ENCODE data around the gene RABGGTB. TPM values are rescaled to one million over a fixed set of nuclear protein-coding genes. Genes with fewer than 3 reads are reported as not detected.

RABGGTB gene
- total RNA-seq, 3 donors from 2014 or later: 57.4 to 68.1 (median 66.8) TPM

DNA sequence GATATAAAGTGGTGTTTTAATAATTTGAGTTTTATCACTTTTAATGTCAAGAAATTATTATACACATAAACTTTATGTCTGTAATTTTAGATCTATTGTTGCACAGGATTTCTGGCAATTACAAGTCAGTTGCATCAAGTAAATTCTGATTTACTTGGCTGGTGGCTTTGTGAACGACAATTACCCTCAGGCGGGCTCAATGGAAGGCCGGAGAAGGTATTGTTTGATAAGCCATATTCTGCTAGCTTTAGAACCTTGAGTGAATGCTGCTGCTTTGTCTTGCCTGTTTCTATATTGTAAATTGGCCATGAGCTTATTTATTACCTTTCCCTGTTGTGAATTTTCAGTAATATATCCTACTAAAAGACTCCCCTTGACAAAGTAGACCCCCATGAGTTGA, 6.0 kb downstream of the RABGGTB start:
- DNase-seq (no peak), ATAC-seq (no peak)
- Histone ChIP-seq H3K9me3 (no peaks in the 10 kb centered on the region), H3K4me1 (ENCODE audit: low read depth) (peaks cover 40% of the 10 kb centered on the region), H3K36me3 (ENCODE audit: low read depth) (peaks cover 5% of the 10 kb centered on the region), H3K4me3 (no peak overlapping the region)
- TF ChIP-seq, protein P1, sequence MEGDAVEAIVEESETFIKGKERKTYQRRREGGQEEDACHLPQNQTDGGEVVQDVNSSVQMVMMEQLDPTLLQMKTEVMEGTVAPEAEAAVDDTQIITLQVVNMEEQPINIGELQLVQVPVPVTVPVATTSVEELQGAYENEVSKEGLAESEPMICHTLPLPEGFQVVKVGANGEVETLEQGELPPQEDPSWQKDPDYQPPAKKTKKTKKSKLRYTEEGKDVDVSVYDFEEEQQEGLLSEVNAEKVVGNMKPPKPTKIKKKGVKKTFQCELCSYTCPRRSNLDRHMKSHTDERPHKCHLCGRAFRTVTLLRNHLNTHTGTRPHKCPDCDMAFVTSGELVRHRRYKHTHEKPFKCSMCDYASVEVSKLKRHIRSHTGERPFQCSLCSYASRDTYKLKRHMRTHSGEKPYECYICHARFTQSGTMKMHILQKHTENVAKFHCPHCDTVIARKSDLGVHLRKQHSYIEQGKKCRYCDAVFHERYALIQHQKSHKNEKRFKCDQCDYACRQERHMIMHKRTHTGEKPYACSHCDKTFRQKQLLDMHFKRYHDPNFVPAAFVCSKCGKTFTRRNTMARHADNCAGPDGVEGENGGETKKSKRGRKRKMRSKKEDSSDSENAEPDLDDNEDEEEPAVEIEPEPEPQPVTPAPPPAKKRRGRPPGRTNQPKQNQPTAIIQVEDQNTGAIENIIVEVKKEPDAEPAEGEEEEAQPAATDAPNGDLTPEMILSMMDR (IDR thresholded peaks at IDR 0.05): no peak
- intact Hi-C loops (cut with DNase I, micrococcal nuclease): no loop called here

DNA sequence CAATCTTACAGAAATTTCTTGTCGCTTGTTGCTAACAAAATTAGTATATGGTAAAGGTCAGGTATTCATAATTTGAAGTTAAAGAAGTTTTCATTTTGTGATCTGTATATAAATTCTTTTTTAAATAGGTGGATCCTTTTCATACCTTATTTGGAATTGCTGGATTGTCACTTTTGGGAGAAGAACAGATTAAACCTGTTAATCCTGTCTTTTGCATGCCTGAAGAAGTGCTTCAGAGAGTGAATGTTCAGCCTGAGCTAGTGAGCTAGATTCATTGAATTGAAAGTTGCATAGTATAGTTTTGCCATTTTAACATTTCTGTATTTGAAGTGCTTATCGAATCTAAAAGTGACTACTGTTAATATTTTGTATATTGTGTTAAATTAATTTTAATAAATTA, 8.3 kb downstream of the RABGGTB start:
- peaks cover 21% of the 10 kb centered on the region for H3K4me1 ChIP-seq (ENCODE audit: low read depth)
- H3K36me3 ChIP-seq (ENCODE audit: low read depth): peaks cover 5% of the 10 kb centered on the region
- intact Hi-C loops (cut with DNase I, micrococcal nuclease): no loop called here
- TF ChIP-seq, protein P1 (IDR thresholded peaks at IDR 0.05): no peak
- no peak for DNase-seq
- ATAC-seq: no peak
- H3K4me3 ChIP-seq: no peak overlapping the region
- H3K9me3 ChIP-seq: no peaks in the 10 kb centered on the region

DNA sequence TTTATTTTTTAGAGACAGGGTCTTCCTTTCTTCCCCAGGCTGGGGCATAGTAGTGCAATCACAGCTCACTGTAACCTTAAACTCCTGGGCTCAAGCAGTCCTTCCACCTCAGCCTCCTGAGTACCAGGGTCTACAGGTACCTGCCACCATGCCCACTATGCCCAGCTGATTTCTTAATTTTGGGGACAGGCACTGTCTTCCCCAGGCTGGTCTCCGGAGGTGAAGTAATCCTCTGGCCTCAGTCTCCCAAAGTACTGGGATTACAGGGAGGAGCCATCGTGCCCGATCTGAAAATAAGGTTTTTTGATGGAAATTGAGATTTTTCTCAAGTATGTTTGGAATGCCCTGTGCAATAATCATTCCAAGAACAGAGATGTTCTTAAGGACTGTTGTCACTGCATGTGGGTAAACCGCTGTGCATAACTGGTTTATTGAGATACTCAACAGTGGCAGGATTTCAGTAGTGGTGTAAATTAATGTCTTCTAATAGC, 9.7 kb downstream of the RABGGTB start:
- H3K4me1 ChIP-seq (ENCODE audit: low read depth): peaks cover 9% of the 10 kb centered on the region
- H3K36me3 ChIP-seq (ENCODE audit: low read depth): peaks cover 5% of the 10 kb centered on the region
- TF ChIP-seq, protein P1 (IDR thresholded peaks at IDR 0.05): no peak
- intact Hi-C loops (cut with DNase I, micrococcal nuclease): no loop called here
- H3K4me3 ChIP-seq: no peak overlapping the region
- DNase-seq (no peak), ATAC-seq (no peak)
- H3K9me3 ChIP-seq: no peaks in the 10 kb centered on the region

DNA sequence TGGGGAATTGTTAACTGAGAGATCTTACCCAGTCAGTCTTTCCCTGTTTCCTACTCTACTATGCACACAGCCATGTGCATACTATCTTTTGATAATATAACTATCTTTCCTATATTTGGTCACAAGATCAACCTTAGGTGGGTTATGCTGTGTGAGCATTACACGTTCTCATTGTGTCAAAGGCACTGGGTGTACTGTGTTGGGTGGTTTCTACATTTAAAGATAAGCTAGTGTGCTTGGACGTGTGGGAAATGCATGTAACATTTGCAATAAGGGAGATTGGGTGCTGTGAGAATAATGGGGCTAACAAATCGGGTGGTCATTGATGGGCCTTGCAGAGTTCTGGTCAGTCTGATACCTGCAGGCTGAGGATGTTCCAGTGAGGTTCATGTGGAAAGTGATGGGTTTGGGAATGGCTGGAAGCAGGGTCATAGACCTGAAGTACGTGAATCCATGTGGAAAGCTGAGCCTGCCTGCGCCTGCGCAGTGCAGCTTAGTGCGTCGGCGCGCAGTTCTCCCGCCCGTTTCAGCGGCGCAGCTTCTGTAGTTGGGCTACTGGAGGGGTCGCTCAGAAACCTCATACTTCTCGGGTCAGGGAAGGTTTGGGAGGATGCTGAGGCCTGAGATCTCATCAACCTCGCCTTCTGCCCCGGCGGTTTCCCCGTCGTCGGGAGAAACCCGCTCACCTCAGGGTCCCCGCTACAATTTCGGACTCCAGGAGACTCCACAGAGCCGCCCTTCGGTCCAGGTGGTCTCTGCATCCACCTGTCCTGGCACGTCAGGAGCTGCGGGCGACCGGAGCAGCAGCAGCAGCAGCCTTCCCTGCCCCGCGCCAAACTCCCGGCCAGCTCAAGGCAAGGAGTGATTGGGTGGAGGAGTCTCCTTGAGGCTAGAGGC, 10.6 kb downstream of the RABGGTB start, which contains the start of gene MSH4:
Gene MSH4, plus strand, starts transcription at position 507 of the 897 bp plus-strand sequence. Its CDS starts 104 bp downstream, at position 611.
- ATAC-seq (peak; percentile 48), DNase-seq (peak in 1 of 3 donors; percentile 55)
- H3K9me3 ChIP-seq: no peaks in the 10 kb centered on the region
- H3K4me1 ChIP-seq (ENCODE audit: low read depth): peaks cover under 1% of the 10 kb centered on the region
- no peak within 1 kb of the TSS for H3K4me3 ChIP-seq
- H3K36me3 ChIP-seq (ENCODE audit: low read depth): peaks cover 5% of the 10 kb centered on the region
- TF ChIP-seq, protein P1 (IDR thresholded peaks at IDR 0.05): no peak
- intact Hi-C loops (cut with DNase I, micrococcal nuclease): no loop called here

DNA sequence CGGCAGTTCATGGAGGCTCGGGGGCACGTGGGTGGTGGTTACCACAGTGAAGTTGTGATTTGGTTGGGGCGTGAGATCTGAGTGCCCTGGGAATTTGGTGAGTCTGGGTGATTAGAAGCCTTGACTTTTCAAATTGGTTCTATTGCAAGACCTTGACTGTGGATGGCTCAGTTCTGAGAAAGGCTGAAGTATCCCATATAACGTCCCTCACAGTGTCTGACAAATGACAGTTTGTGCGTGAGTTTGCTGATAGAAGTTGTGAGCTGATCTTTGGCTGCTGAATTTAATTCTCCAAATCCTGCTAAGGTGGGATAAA, 11.2 kb downstream of the RABGGTB start:
- Histone ChIP-seq H3K4me3 (no peak overlapping the region), H3K9me3 (no peaks in the 10 kb centered on the region), H3K36me3 (ENCODE audit: low read depth) (peaks cover 5% of the 10 kb centered on the region), H3K4me1 (ENCODE audit: low read depth) (no peaks in the 10 kb centered on the region)
- DNase-seq (no peak), ATAC-seq (no peak)
- intact Hi-C loops (cut with DNase I, micrococcal nuclease): no loop called here
- TF ChIP-seq, protein P1 (IDR thresholded peaks at IDR 0.05): no peak
